Left forelimb (tissue), 1 donor: Measurements from ENCODE around the gene CEMP1.

ENCODE experiments used
- DNase-seq: peaks from one replicate; pipeline ENCODE4 v3.0.0-alpha.2; 2018; ENCODE audit warnings: low spot score

The CEMP1 gene

DNA sequence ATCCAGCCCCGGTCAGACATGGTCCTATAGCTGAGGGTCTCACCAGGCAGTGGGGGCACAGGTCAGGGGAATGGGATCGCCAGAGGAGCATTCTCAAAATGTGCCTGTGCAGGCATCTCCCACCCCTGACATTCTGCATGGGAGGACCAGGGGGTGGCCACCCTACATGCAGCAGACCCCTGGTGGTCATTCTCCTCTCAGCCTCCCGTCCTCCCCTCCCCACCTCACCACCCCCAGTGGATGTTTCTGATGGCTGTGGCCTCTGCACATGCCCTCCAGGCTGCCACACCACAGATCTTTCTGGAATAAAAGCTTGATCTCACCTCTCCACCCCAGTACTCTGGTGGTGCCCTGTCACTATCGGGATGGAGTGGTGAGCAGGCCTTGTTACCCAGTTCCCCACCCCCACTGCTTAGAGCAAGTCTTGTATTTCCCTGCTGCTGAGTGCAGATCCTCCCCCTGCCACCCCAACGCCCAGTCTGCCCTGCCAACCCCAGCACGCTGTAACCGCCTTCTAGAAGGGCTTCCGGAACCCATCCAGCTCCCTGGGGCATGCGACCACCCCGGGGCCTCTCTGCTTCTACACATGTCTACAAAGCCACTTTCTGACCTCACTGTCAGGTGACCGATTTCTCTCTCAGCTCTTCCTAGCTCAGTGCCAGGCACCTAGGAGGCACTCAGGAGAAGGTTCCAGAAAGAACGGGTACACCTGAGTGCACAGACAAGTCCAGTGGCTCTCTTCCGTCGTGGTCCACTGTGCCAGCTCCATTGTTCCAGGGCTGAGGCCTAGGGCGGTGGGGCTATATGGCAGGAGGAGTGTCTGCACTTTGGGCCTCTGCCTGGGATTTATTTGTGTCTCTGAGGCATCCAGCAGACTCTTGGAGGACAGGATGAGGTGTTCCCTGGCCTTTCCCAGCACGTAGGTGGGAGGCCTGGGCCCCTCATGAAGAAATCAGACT is 47.0 kb downstream of the CEMP1 start:
- DNase-seq = no peak

DNA sequence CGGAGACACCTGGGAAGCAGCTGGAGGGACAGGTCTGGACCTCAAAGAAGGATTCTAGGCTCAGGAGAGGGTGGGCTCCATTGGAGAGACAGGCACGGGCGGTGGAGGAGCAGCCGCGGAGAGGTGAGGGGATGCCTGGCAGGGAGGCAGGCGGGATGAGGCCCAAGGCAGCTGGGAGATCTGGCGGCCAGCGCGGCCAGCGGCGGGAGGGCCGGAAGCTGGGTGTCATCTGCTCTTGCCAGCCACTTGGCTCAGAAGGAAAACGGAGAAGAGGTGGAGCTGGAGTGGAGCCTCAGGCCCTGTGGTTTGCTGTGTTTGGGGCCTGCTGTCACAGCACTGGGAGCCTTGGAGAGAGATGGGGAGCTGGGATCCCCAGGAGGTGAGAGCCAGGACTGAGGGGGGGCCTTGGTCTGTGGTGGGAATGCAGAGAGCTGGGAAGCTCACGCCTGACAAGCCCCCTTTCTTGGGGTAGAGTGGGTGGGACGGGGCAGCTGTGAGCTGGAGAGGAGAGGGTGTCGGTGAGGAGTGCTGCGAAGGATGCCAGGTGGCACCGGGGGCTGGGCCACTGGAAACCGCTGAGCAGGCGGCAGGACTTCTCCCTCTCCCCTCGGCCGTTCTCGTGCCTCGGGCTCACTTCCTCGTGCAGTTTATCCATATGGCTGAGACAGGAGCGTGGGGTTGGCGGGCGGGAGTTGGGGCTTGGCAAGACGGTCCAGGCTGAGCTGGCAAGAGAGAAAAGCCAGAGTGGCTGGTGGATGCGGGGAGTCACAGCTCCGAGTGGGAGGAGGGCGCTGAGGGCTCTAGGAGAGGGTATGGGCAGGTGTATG is 48.3 kb downstream of the CEMP1 start:
- no peak for DNase-seq

DNA sequence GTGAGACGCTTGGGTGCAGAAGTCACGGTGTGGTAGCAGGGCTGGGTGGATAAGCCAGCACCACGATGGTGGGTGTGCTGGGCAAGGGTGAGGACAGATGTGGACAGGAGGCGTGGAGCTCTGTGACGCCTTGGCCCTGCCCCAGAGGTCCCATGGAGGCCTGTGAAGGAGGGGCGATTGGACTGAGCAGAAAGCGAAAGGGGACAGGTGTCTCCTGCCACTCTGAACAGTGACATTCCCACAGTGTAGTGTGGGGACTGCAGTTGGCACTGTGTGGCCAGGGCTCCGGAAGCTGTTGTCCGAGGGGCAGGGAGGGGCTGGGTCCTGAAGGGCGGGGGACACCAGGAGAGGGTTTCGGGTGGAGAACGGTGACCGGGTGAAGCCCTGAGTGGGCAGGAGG is 49.0 kb downstream of the CEMP1 start:
- no peak for DNase-seq

DNA sequence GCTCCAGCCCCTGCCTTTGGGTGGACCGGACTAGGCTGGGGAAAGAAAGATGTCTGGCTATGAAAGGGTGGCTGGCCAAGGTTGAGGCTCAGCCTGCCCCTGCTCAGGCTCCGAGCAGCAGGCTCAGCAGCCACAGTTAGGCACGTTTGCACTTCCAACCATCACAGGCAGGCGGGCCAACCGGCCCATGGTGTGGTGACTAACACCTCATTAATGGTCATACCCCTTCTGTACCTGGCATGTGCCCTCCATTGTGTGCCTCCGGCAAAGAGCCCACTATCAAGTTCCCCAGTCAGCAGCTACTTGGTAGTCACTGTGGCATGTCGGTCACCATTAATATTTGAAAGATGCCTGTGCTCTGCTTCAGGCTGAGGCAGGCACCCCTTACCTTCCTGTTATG is 49.5 kb downstream of the CEMP1 start:
- no peak for DNase-seq

DNA sequence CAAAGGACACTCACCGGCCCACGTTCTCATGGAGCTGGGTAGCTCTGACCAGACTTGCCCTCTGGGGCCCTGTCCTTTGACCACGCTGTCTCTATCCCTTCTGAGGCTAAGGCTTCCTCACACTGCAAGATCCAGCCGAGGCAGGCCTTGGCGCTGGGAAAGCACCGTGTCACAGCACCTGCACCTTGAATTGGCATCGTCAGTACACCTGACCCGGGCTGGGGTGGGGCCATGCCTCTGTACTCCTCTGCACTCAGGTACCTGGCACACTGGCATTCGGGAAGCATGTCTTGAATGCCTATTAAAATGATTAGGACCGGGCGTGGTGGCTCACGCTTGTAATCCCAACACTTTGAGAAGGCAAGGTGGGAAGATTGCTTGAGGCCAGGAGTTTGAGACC is 50.3 kb downstream of the CEMP1 start:
- DNase-seq = no peak
